Esophagus squamous epithelium (tissue), 4 donors: ENCODE data around the gene PRPF8.

Experiments used
- POLR2A ChIP-seq, 4 donors: fragments of 450-650 bp; IDR thresholded peaks; one replicate each; pipeline ENCODE4 v1.6.1; 2017; ENCODE audit warnings: antibody characterized with exemption in 4 of 4, mild to moderate bottlenecking in 4 of 4, moderate library complexity in 3 of 4
- TF ChIP-seq, protein P1 (sequence below), 6 experiments: fragments of 450-650 bp in 4 of 6; fragments of 200-600 bp in 2 of 6; sonication (generic) in 2 of 6; IDR thresholded peaks; one replicate each; pipeline ENCODE4 v1.5.1; 2016 to 2019; ENCODE audit warnings: antibody characterized with exemption in 6 of 6, mild to moderate bottlenecking in 4 of 6, moderate library complexity in 4 of 6

DNA sequence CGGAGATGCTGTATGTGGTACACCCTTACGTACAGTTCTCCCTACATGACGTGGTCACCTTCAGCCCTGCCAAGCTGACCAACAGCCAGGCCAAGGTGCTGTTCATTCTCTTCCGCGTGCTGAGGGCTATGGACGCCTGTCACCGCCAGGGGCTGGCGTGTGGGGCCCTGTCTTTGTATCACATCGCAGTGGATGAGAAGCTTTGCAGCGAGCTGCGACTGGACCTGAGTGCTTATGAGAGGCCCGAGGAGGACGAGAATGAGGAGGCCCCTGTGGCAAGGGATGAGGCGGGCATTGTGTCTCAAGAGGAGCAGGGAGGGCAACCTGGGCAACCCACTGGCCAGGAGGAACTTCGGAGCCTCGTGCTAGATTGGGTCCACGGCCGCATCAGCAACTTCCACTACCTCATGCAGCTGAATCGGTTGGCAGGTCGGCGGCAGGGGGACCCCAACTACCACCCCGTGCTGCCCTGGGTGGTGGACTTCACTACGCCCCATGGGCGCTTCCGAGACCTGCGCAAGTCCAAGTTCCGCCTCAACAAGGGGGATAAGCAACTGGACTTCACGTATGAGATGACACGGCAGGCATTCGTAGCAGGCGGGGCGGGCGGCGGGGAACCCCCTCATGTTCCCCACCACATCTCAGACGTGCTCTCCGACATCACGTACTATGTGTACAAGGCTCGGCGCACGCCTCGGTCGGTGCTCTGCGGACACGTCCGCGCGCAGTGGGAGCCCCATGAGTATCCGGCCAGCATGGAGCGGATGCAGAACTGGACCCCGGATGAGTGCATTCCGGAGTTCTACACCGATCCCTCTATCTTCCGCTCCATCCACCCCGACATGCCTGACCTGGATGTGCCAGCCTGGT lies 41.2 kb upstream of the PRPF8 start:
- TF ChIP-seq, protein P1, sequence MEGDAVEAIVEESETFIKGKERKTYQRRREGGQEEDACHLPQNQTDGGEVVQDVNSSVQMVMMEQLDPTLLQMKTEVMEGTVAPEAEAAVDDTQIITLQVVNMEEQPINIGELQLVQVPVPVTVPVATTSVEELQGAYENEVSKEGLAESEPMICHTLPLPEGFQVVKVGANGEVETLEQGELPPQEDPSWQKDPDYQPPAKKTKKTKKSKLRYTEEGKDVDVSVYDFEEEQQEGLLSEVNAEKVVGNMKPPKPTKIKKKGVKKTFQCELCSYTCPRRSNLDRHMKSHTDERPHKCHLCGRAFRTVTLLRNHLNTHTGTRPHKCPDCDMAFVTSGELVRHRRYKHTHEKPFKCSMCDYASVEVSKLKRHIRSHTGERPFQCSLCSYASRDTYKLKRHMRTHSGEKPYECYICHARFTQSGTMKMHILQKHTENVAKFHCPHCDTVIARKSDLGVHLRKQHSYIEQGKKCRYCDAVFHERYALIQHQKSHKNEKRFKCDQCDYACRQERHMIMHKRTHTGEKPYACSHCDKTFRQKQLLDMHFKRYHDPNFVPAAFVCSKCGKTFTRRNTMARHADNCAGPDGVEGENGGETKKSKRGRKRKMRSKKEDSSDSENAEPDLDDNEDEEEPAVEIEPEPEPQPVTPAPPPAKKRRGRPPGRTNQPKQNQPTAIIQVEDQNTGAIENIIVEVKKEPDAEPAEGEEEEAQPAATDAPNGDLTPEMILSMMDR (IDR thresholded peaks at IDR 0.05): no peak
- TF ChIP-seq POLR2A (IDR thresholded peaks at IDR 0.05): no peak
